Measurements from ENCODE around the gene TSNAX. TPM values are rescaled to one million over a fixed set of nuclear protein-coding genes. Genes with fewer than 3 reads are reported as not detected.

The TSNAX gene
- total and polyA plus RNA-seq, 12 donors = 11.6 to 98.3 (median 42.2) TPM

- 79 to 85% (median 81%) methylated on average over 4 of the region's 4 CpGs for WGBS, 4 donors
- TF ChIP-seq POLR2A (IDR thresholded peaks at IDR 0.05) (no peak), CTCF (IDR thresholded peaks at IDR 0.05) (no peak)
- no peak for DNase-seq
- no peaks in the 10 kb centered on the region for H3K9me3 ChIP-seq (replicated peaks in 1 of 3)
- peaks cover 0 to 9% of the 10 kb centered on the region in 2 donors for H3K4me1 ChIP-seq (replicated peaks in 1 of 2)
- no peak overlapping the region for H3K4me3 ChIP-seq
- no peak overlapping the region for H3K27ac ChIP-seq
- no peaks in the 10 kb centered on the region for H3K27me3 ChIP-seq
- intact Hi-C loops (cut with DNase I) = no loop called here
- no peaks in the 10 kb centered on the region for H3K36me3 ChIP-seq (replicated peaks in 1 of 2)
Observed at GRCh38 chr1:231606712-231607111, 78.2 kb downstream of the TSNAX start.

- no peak for DNase-seq
- Histone ChIP-seq H3K4me3 (no peak overlapping the region), H3K4me1 (replicated peaks in 1 of 2) (peaks cover 0 to 6% of the 10 kb centered on the region in 2 donors), H3K27ac (no peak overlapping the region), H3K9me3 (replicated peaks in 1 of 3) (no peaks in the 10 kb centered on the region), H3K36me3 (replicated peaks in 1 of 2) (no peaks in the 10 kb centered on the region), H3K27me3 (no peaks in the 10 kb centered on the region)
- TF ChIP-seq CTCF (IDR thresholded peaks at IDR 0.05) (no peak), POLR2A (IDR thresholded peaks at IDR 0.05) (no peak)
- 72 to 93% (median 78%) methylated on average over 2 of the region's 2 CpGs for WGBS, 4 donors
- intact Hi-C loops (cut with DNase I) = no loop called here
Observed at GRCh38 chr1:231610388-231610787, 81.9 kb downstream of the TSNAX start.

GRCh38 chr1:231611111-231611510 lies 82.6 kb downstream of the TSNAX start:
- Histone ChIP-seq H3K9me3 (replicated peaks in 1 of 3) (no peaks in the 10 kb centered on the region), H3K4me1 (replicated peaks in 1 of 2) (peaks cover 0 to 6% of the 10 kb centered on the region in 2 donors), H3K27ac (no peak overlapping the region), H3K36me3 (replicated peaks in 1 of 2) (no peaks in the 10 kb centered on the region), H3K4me3 (no peak overlapping the region), H3K27me3 (no peaks in the 10 kb centered on the region)
- WGBS, 4 donors = 65 to 73% (median 67%) methylated on average over 5 of the region's 5 CpGs
- DNase-seq = no peak
- intact Hi-C loops (cut with DNase I) = no loop called here
- no peak for TF ChIP-seq CTCF (IDR thresholded peaks at IDR 0.05)
- no peak for TF ChIP-seq POLR2A (IDR thresholded peaks at IDR 0.05)

- 90 to 96% (median 92%) methylated on average over 5 of the region's 5 CpGs for WGBS, 4 donors
Observed at GRCh38 chr1:231611851-231612250, 83.4 kb downstream of the TSNAX start.

More at GRCh38 chr1:231611851-231612250, 83.4 kb downstream of the TSNAX start:
- Histone ChIP-seq H3K4me1 (replicated peaks in 1 of 2) (peaks cover 0 to 6% of the 10 kb centered on the region in 2 donors), H3K27me3 (no peaks in the 10 kb centered on the region), H3K9me3 (replicated peaks in 1 of 3) (no peaks in the 10 kb centered on the region), H3K27ac (no peak overlapping the region), H3K36me3 (replicated peaks in 1 of 2) (no peaks in the 10 kb centered on the region), H3K4me3 (no peak overlapping the region)
- TF ChIP-seq CTCF (IDR thresholded peaks at IDR 0.05) = no peak
- TF ChIP-seq POLR2A (IDR thresholded peaks at IDR 0.05) = no peak
- intact Hi-C loops (cut with DNase I) = no loop called here
- DNase-seq = no peak

All from adrenal gland (tissue), 12 donors.